ENCODE results near the gene HOPX. TPM values are rescaled to one million over a fixed set of nuclear protein-coding genes. Genes with fewer than 3 reads are reported as not detected.
"Not testable (repeated sequence)": the region's sequence is repeated elsewhere in the genome, so short reads cannot be mapped to it uniquely, and the experiment has no call there.

The HOPX gene
- total and polyA plus RNA-seq, 7 experiments from 2014 or later, result 0.64 to 46.3 (median 5.5) TPM

DNA sequence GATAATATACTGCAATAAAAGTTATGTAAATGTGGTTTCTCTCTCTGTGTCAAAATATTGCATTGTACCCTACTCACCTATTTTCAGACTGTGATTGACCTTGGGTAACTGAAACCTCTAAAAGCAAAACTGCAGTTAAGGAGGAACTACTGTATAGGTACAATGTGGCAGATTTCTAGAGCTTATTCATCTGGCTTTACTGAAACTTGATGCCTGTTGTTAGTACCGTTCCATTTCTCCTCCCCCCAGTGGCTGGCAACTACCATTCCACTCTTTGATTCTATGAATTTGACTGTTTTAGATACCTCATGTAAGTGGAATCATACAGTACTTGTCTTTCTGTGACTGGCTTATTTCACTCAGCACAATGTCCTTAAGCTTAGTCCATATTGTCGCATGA lies 61.9 kb downstream of the HOPX start:
- no peaks in the 10 kb centered on the region for H3K4me1 ChIP-seq (ENCODE audit: control insufficient read depth in 2 of 2, insufficient read depth in 2 of 2, low read length in 2 of 2)
- Mint-ChIP-seq H3K9me3 (peaks cover 3 to 10% (median 6%) of the 10 kb centered on the region in 11 donors), H3K4me3 (no peak overlapping the region), H3K27ac (no peak overlapping the region), H3K4me1 (peaks cover 0 to 4% (median 0%) of the 10 kb centered on the region in 7 donors), H3K27me3 (peaks cover 0 to 13% (median 9%) of the 10 kb centered on the region in 5 donors), H3K36me3 (peaks cover 0 to 11% (median 0%) of the 10 kb centered on the region in 5 donors)
- H3K36me3 ChIP-seq (ENCODE audit: control insufficient read depth in 2 of 3, insufficient read depth in 3 of 3, low read length in 3 of 3), result no peaks in the 10 kb centered on the region
- H3K27me3 ChIP-seq (ENCODE audit: control insufficient read depth in 2 of 2, insufficient read depth in 2 of 2, low read length in 2 of 2), result no peaks in the 10 kb centered on the region
- H3K27ac ChIP-seq (ENCODE audit: low read depth, low read length), result no peak overlapping the region
- H3K9me3 ChIP-seq (ENCODE audit: control insufficient read depth in 2 of 3, low read length in 3 of 3), result no peaks in the 10 kb centered on the region
- ATAC-seq (no peak), DNase-seq (no peak)
- ChIA-PET CTCF (no interaction called here), POLR2A (no interaction called here)
- H3K4me3 ChIP-seq (ENCODE audit: low read length), result no peak overlapping the region
- intact Hi-C loops (cut with micrococcal nuclease), result loop anchor here in 1 of 2 donors (5.0 kb wide), 1 partner anchor 37 kb away; no protein-coding TSS in a partner anchor

DNA sequence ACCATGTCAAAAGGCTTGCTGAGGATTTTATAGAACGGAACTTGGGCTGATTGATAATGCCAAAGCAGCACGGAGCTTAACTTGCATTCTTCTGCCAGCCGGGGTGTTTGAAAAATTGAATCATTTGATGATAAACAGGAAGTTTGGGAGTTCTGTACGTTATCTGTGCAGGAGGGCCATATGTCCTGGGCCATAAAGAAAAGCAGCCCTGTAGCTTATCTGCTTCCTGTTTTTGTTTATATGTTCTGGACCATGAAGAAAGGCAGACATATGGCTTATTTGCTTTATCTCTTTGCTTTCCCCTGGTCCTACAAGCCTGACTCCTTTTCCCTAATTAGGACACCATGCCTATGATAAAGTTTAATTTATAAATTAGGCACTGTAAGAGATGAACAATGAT lies 62.4 kb downstream of the HOPX start:
- Histone ChIP-seq H3K36me3 (ENCODE audit: control insufficient read depth in 2 of 3, insufficient read depth in 3 of 3, low read length in 3 of 3) (no peaks in the 10 kb centered on the region), H3K4me3 (ENCODE audit: low read length) (no peak overlapping the region), H3K27me3 (ENCODE audit: control insufficient read depth in 2 of 2, insufficient read depth in 2 of 2, low read length in 2 of 2) (no peaks in the 10 kb centered on the region), H3K9me3 (ENCODE audit: control insufficient read depth in 2 of 3, low read length in 3 of 3) (no peaks in the 10 kb centered on the region), H3K4me1 (ENCODE audit: control insufficient read depth in 2 of 2, insufficient read depth in 2 of 2, low read length in 2 of 2) (no peaks in the 10 kb centered on the region), H3K27ac (ENCODE audit: low read depth, low read length) (no peak overlapping the region)
- Mint-ChIP-seq H3K9me3 (peaks cover under 1 to 6% (median 3%) of the 10 kb centered on the region in 11 donors), H3K27me3 (peaks cover 0 to 11% (median 9%) of the 10 kb centered on the region in 5 donors), H3K4me1 (peaks cover 0 to 4% (median 0%) of the 10 kb centered on the region in 7 donors), H3K27ac (no peak overlapping the region), H3K4me3 (no peak overlapping the region), H3K36me3 (peaks cover 0 to 7% (median 0%) of the 10 kb centered on the region in 5 donors)
- POLR2A ChIA-PET, result no interaction called here
- CTCF ChIA-PET, result no interaction called here
- no peak for DNase-seq
- intact Hi-C loops (cut with micrococcal nuclease), result loop anchor here in 1 of 2 donors (5.0 kb wide), 1 partner anchor 36 kb away; no protein-coding TSS in a partner anchor
- no peak for ATAC-seq

DNA sequence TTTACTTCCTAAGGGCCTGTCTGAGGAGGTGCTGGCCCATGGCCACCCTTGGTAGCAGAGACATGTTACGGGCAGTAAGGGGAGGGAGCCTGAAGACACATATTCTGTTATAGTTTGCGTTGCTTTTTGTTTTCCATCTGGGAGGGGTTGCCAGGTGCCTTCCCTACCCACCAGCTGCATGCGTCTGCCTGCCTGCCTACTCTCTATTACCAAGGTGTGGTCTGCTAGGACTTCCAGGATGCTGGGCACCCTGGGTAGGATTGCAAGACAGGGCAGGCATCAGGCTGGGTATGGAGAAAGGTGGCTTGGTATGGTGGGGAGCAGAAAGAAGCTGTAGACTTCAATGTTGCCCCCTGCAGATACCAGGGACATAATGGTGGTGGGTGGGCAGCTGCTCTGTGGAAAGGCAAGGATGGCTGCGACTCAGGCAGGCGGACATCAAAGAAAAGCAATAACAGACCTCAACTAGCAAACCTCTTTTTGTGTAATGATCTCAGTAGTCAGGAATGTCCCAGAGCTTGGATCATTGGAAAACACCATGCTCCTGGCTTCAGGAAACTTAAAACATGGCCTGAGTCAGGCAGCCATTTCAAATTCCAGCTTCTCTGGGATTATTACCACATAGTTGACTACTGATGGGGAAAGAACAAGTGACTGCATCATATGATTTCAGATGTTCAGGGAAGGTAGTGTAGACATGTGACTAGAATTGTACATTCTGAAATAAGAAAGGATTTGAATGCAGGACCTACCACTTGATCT lies 67.8 kb downstream of the HOPX start:
- Histone ChIP-seq H3K27ac (ENCODE audit: low read depth, low read length) (no peak overlapping the region), H3K4me3 (ENCODE audit: low read length) (no peak overlapping the region), H3K36me3 (ENCODE audit: control insufficient read depth in 2 of 3, insufficient read depth in 3 of 3, low read length in 3 of 3) (no peaks in the 10 kb centered on the region), H3K27me3 (ENCODE audit: control insufficient read depth in 2 of 2, insufficient read depth in 2 of 2, low read length in 2 of 2) (no peaks in the 10 kb centered on the region), H3K4me1 (ENCODE audit: control insufficient read depth in 2 of 2, insufficient read depth in 2 of 2, low read length in 2 of 2) (no peaks in the 10 kb centered on the region), H3K9me3 (ENCODE audit: control insufficient read depth in 2 of 3, low read length in 3 of 3) (no peaks in the 10 kb centered on the region)
- Mint-ChIP-seq H3K9me3 (peaks cover 0 to 9% (median 0%) of the 10 kb centered on the region in 11 donors), H3K27me3 (peaks cover 0 to 22% (median 6%) of the 10 kb centered on the region in 5 donors), H3K27ac (no peak overlapping the region), H3K36me3 (peaks cover 0 to 4% (median 0%) of the 10 kb centered on the region in 5 donors), H3K4me3 (no peak overlapping the region), H3K4me1 (peaks cover 0 to 1% (median 0%) of the 10 kb centered on the region in 7 donors)
- CTCF ChIA-PET, result no interaction called here
- intact Hi-C loops (cut with micrococcal nuclease), result no loop called here
- ATAC-seq (no peak), DNase-seq (no peak)
- POLR2A ChIA-PET, result no interaction called here

DNA sequence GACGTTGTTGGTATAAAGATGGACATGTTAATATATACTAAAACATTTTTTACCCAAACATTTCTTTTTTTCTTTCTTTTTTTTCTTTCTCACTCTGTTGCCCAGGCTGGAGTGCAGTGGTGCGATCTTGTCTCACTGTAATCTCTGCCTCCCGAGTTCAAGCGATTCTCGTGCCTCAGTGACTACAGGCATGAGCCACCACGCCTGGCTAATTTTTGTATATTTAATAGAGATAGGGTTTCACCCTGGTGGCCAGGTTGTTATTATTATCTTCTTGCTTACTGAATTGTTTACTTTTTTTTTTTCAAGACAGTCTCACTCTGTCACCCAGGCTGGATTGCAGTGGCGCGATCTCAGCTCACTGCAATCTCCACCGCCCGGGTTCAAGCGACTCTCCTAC lies 68.8 kb downstream of the HOPX start:
- Histone ChIP-seq H3K27ac (ENCODE audit: low read depth, low read length) (no peak overlapping the region), H3K4me3 (ENCODE audit: low read length) (no peak overlapping the region), H3K27me3 (ENCODE audit: control insufficient read depth in 2 of 2, insufficient read depth in 2 of 2, low read length in 2 of 2) (no peaks in the 10 kb centered on the region), H3K36me3 (ENCODE audit: control insufficient read depth in 2 of 3, insufficient read depth in 3 of 3, low read length in 3 of 3) (no peaks in the 10 kb centered on the region), H3K4me1 (ENCODE audit: control insufficient read depth in 2 of 2, insufficient read depth in 2 of 2, low read length in 2 of 2) (no peaks in the 10 kb centered on the region), H3K9me3 (ENCODE audit: control insufficient read depth in 2 of 3, low read length in 3 of 3) (no peaks in the 10 kb centered on the region)
- Mint-ChIP-seq H3K27me3 (peaks cover 0 to 26% (median 0%) of the 10 kb centered on the region in 5 donors), H3K4me3 (no peak overlapping the region), H3K36me3 (peaks cover 0 to 2% (median 0%) of the 10 kb centered on the region in 5 donors), H3K4me1 (no peaks in the 10 kb centered on the region), H3K27ac (no peak overlapping the region), H3K9me3 (peaks cover 0 to 13% (median 0%) of the 10 kb centered on the region in 11 donors)
- ChIA-PET CTCF (no interaction called here), POLR2A (no interaction called here)
- intact Hi-C loops (cut with micrococcal nuclease), result no loop called here
- no peak for DNase-seq
- ATAC-seq, result no peak

DNA sequence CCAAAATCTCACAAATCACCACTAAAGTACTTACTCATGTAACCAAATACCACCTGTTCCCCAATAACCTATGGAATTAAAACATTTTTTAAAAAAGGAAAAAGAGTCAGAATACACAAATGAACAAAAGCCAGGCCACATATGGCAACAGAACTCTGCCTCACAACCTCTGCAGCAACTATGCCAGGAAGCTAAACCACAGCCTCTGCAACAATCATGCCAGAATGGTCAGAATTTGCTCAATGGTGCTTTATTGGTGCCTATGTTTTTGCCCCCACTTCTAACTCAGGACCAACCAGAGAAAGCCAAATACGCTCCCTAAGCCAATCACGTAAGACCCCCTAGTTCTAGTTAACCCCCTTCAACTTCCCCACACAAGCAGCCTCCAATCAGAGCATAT lies 69.6 kb downstream of the HOPX start:
- intact Hi-C loops (cut with micrococcal nuclease), result no loop called here
- Histone ChIP-seq H3K27ac (ENCODE audit: low read depth, low read length) (no peak overlapping the region), H3K4me1 (ENCODE audit: control insufficient read depth in 2 of 2, insufficient read depth in 2 of 2, low read length in 2 of 2) (no peaks in the 10 kb centered on the region), H3K36me3 (ENCODE audit: control insufficient read depth in 2 of 3, insufficient read depth in 3 of 3, low read length in 3 of 3) (no peaks in the 10 kb centered on the region), H3K9me3 (ENCODE audit: control insufficient read depth in 2 of 3, low read length in 3 of 3) (no peaks in the 10 kb centered on the region), H3K4me3 (ENCODE audit: low read length) (no peak overlapping the region), H3K27me3 (ENCODE audit: control insufficient read depth in 2 of 2, insufficient read depth in 2 of 2, low read length in 2 of 2) (no peaks in the 10 kb centered on the region)
- no peak for DNase-seq
- Mint-ChIP-seq H3K4me3 (no peak overlapping the region), H3K9me3 (peaks cover 0 to 13% (median 0%) of the 10 kb centered on the region in 11 donors), H3K36me3 (peaks cover 0 to 2% (median 0%) of the 10 kb centered on the region in 5 donors), H3K27me3 (peaks cover 0 to 24% (median 4%) of the 10 kb centered on the region in 5 donors), H3K27ac (no peak overlapping the region), H3K4me1 (no peaks in the 10 kb centered on the region)
- CTCF ChIA-PET, result no interaction called here
- POLR2A ChIA-PET, result no interaction called here
- no peak for ATAC-seq

DNA sequence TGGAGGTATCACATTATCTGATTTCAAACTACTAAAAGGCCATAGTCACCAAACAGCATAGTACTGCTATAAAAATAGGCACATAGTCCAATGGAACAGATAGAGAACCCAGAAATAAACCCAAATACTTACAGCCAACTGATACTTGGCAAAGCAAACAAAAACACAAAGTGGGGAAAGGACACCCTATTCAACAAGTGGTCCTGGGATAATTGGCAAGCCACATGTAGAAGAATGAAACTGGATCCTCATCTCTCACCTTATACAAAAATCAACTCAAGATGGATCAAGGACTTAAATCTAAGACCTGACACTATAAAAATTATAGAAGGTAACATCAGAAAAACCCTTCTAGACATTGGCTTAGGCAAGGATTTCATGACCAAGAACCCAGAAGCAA lies 70.9 kb downstream of the HOPX start:
- POLR2A ChIA-PET; DNase-seq; H3K4me1 ChIP-seq (ENCODE audit: control insufficient read depth in 2 of 2, insufficient read depth in 2 of 2, low read length in 2 of 2); H3K36me3 ChIP-seq (ENCODE audit: control insufficient read depth in 2 of 3, insufficient read depth in 3 of 3, low read length in 3 of 3); H3K36me3 Mint-ChIP-seq; H3K4me3 ChIP-seq (ENCODE audit: low read length); ATAC-seq; CTCF ChIA-PET; H3K4me3 Mint-ChIP-seq; H3K4me1 Mint-ChIP-seq; H3K27ac Mint-ChIP-seq; intact Hi-C loops (cut with micrococcal nuclease); H3K9me3 ChIP-seq (ENCODE audit: control insufficient read depth in 2 of 3, low read length in 3 of 3); H3K27me3 ChIP-seq (ENCODE audit: control insufficient read depth in 2 of 2, insufficient read depth in 2 of 2, low read length in 2 of 2); H3K27ac ChIP-seq (ENCODE audit: low read depth, low read length): not testable (repeated sequence)
- Mint-ChIP-seq H3K9me3 (peaks cover 0 to 13% (median 0%) of the 10 kb centered on the region in 11 donors), H3K27me3 (peaks cover 0 to 26% (median 0%) of the 10 kb centered on the region in 5 donors)

DNA sequence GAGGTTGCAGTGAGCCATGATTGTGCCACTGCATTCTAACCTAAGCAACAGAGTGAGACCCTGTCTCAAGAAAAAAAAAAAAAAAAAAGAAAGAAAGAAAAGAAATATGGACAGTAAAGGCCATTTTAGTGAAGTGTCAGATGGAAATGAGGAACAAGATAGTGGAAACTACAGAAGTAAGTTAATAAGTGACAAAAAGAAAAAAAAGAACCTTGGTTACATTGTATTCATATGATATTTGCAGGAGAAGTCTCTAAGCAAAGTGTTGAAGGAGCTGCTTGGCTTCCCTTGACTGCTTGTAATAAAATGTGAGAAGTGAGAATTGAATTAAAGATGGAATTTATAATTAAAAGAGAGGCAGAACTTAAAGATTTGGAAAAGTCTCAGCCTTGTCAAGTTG lies 73.2 kb downstream of the HOPX start:
- Mint-ChIP-seq H3K36me3 (peaks cover 0 to 5% (median 0%) of the 10 kb centered on the region in 5 donors), H3K4me1 (no peaks in the 10 kb centered on the region), H3K27me3 (peaks cover 0 to 32% (median 0%) of the 10 kb centered on the region in 5 donors), H3K27ac (no peak overlapping the region), H3K4me3 (no peak overlapping the region), H3K9me3 (peaks cover 0 to 13% (median 0%) of the 10 kb centered on the region in 11 donors)
- DNase-seq, result no peak
- H3K36me3 ChIP-seq (ENCODE audit: control insufficient read depth in 2 of 3, insufficient read depth in 3 of 3, low read length in 3 of 3), result no peaks in the 10 kb centered on the region
- H3K4me1 ChIP-seq (ENCODE audit: control insufficient read depth in 2 of 2, insufficient read depth in 2 of 2, low read length in 2 of 2), result no peaks in the 10 kb centered on the region
- H3K27me3 ChIP-seq (ENCODE audit: control insufficient read depth in 2 of 2, insufficient read depth in 2 of 2, low read length in 2 of 2), result no peaks in the 10 kb centered on the region
- CTCF ChIA-PET, result no interaction called here
- H3K4me3 ChIP-seq (ENCODE audit: low read length), result no peak overlapping the region
- intact Hi-C loops (cut with micrococcal nuclease), result no loop called here
- H3K27ac ChIP-seq (ENCODE audit: low read depth, low read length), result no peak overlapping the region
- POLR2A ChIA-PET, result no interaction called here
- no peak for ATAC-seq
- H3K9me3 ChIP-seq (ENCODE audit: control insufficient read depth in 2 of 3, low read length in 3 of 3), result no peaks in the 10 kb centered on the region

Measured in naive thymus-derived CD4-positive, alpha-beta T cell (primary cell).